SK-N-MC (cell line): Measurements from ENCODE around the gene GLA.

ENCODE experiments used
- DNase-seq: peaks from one replicate; pipeline ENCODE4 v3.0.0-alpha.2; 2011; ENCODE audit warnings: low read depth, low spot score
- H3K27ac ChIP-seq: fragments of 200-600 bp; sonication (generic); 2 replicates; pipeline ENCODE4 v1.5.1; 2016; ENCODE audit warnings: mixed run types
- H3K36me3 ChIP-seq: fragments of 200-600 bp; sonication (generic); 2 replicates; pipeline ENCODE4 v1.6.1; 2017; ENCODE audit warnings: antibody characterized with exemption, low read length, mixed read lengths; ENCODE audit not compliant: insufficient read depth
- H3K4me3 ChIP-seq: fragments of 200-600 bp; sonication (generic); 2 replicates; pipeline ENCODE4 v1.5.1; 2016
- H3K9ac ChIP-seq: fragments of 200-600 bp; sonication (generic); 2 replicates; pipeline ENCODE4 v1.8.0; 2017; ENCODE audit warnings: mixed run types, mixed read lengths; ENCODE audit not compliant: insufficient read length
- H3K9me3 ChIP-seq: fragments of 200-600 bp; sonication (generic); 2 replicates; pipeline ENCODE4 v1.6.1; 2017; ENCODE audit warnings: low read depth, mild to moderate bottlenecking, antibody characterized with exemption, low read length, moderate library complexity, mixed read lengths
- EZH2 ChIP-seq: fragments of 200-600 bp; sonication (generic); IDR thresholded peaks from one replicate; pipeline ENCODE4 v1.6.1; 2017; ENCODE audit warnings: antibody characterized with exemption
- FOXP2 ChIP-seq: optimal IDR thresholded peaks from 2 replicates; pipeline ENCODE3; 2011; ENCODE audit warnings: mild to moderate bottlenecking, moderate library complexity; ENCODE audit not compliant: insufficient read depth; ENCODE audit errors: extremely low read length, control extremely low read depth
- POLR2AphosphoS5 ChIP-seq: IDR thresholded peaks from 2 replicates; pipeline ENCODE4 v1.6.1; 2012; ENCODE audit warnings: mild to moderate bottlenecking, low read depth, low read length, borderline replicate concordance

GLA gene

DNA sequence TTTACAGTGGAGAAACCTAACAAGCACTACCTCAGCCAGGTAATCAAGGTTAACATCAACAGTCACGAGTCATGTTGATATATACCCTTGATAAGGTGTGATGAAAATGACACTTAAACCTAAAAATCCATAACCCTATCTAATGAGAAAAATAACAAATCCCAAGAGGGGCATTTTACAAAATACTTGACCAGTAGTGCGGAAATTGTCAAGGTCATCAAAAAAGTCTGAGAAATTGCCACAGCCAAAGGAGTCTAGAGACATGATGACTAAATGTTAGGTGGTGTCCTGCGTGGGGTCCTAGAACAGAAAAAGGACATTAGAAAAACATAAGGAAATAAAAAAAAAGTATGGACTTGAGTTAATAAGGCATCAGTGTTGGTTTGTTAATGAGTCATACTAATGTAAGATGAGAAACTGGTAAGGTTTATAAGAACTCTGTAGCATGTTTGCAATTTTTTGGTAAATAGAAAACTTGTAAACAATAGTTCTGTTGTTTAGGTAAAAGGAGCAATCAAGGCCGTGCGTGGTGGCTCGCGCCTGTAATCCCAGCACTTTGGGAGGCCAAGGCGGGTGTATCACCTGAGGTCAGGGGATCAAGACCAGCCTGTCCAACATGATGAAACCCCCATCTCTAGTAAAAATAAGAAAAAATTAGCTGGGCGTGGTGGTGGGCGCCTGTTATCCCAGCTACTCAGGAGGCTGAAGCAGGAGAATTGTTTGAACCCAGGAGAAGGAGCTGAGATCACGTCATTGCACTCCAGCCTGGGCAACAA lies 14.0 kb downstream of the GLA start:
- H3K36me3 ChIP-seq: peaks cover 44% of the 10 kb centered on the region
- peak overlapping the region; percentile 5 for H3K9ac ChIP-seq
- no peak for TF ChIP-seq FOXP2
- TF ChIP-seq EZH2: no peak
- no peak for TF ChIP-seq POLR2AphosphoS5
- no peak for DNase-seq
- H3K9me3 ChIP-seq: no peaks in the 10 kb centered on the region
- no peak overlapping the region for H3K4me3 ChIP-seq
- peak overlapping the region; percentile 42; the same call in 1 of the 2 replicates for H3K27ac ChIP-seq

DNA sequence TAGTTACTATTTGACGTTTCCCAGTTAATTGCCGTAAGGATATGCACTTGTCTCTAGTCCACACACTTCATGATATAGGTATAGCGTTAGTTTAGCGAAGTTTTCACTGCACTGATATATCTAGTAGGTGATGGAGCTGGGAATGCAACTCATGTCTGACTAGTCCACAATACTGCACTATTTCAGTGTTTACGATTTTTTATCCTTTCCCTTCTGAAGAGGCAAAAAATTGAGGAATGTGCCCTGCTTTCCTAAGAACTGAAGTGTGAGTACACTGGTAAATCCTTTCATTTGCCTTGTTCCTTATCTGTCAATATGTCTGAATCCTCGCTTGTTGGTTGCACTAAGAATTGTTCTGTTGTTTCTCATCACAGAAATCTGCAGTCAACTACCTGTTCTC lies 15.9 kb downstream of the GLA start:
- DNase-seq: no peak
- Histone ChIP-seq H3K36me3 (peaks cover 44% of the 10 kb centered on the region), H3K27ac (peak overlapping the region; percentile 88), H3K9ac (peak overlapping the region; percentile 99), H3K9me3 (no peaks in the 10 kb centered on the region), H3K4me3 (peak overlapping the region; percentile 86)
- TF ChIP-seq FOXP2 (no peak), POLR2AphosphoS5 (no peak), EZH2 (no peak)

DNA sequence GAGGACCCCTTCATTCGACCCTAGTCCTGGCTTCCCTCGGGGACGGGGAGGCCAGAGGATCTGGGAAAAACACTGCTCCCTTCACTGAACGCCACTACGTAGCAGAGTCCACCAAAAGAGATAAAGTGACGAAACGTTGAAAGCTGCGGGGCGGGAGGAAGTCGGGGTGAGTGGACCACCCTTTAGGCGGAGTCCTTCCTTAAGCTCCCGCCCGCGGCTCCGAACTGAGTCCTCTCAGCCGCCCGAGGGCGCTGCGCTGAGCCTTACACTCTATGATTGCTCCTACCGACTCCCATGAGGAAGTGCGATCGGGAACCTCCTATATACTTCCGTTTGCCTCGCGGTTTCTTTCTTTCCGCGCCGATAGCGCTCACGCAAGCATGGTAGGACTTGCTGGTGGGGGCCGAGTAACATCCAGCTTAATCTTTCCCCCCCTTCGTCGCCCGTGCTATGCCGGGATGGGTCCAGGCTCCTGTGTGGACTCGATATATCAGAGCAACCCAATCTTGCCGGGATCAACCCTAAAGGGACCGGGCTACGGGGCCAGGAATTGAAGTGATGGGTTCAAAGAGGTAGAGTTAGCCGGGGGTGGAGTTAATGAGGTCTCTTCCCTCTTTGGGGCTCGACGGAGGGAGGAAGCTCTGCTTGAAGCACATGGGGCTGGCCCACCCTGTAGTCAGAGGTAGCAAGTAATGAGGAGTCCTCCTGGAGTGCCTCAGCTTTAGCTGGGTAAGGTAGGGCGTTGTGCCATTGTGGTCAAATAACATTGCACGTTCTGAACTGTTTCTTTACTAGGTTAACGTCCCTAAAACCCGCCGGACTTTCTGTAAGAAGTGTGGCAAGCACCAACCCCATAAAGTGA lies 16.8 kb downstream of the GLA start, which contains the start of gene RPL36A:
TSS of gene RPL36A (plus strand) at position 348 of the 862 bp plus-strand sequence. CDS start at position 381, 33 bp downstream.
- Histone ChIP-seq H3K9me3 (no peaks in the 10 kb centered on the region), H3K4me3 (peak within 1 kb of the TSS; percentile 86), H3K36me3 (peaks cover 39% of the 10 kb centered on the region), H3K27ac (peak within 1 kb of the TSS; percentile 88), H3K9ac (peak within 1 kb of the TSS; percentile 99)
- TF ChIP-seq FOXP2 (no peak), POLR2AphosphoS5 (peak; percentile 96), EZH2 (no peak)
- DNase-seq: peak; percentile 83

DNA sequence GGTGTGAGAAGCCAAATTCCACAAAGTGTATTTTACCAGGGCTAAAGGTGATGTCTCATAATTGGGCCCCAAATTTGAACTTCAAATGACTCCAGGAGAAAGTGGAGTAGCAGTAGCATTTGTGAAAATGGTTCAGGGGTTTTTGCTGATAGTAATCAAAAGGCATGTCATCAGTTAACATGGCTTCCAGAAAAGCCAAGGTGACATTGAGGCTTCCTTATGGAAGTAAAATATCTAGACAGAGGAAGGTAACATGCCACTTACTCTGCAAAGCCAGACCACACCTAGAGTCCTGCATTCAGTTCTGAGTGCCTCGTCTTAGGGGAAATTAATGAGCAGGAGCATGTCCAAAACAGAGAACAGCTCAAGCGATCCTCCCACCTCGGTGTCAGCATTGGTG lies 19.1 kb downstream of the GLA start:
- TF ChIP-seq POLR2AphosphoS5 (no peak), FOXP2 (no peak), EZH2 (no peak)
- no peak for DNase-seq
- H3K27ac ChIP-seq: no peak overlapping the region
- no peaks in the 10 kb centered on the region for H3K9me3 ChIP-seq
- no peak overlapping the region for H3K4me3 ChIP-seq
- H3K9ac ChIP-seq: no peak overlapping the region
- peaks cover 24% of the 10 kb centered on the region for H3K36me3 ChIP-seq

DNA sequence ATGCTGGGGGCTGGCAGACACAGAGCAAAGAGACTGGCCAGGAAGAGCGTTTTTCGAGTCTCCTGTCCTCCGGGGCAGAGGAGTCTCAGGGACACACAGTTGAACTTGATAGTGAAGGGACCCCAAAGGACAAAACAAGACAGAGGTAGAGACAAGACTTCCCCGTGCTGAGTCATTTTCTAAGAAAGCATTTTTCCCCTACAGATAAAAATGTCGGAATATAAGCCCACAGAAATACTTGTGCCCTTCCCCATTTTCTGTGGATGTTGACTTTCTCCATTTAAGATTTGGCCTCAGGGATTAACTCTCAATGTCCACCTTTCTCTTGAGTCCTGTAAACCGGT lies 21.2 kb downstream of the GLA start:
- Histone ChIP-seq H3K9ac (no peak overlapping the region), H3K4me3 (no peak overlapping the region), H3K36me3 (peaks cover 3% of the 10 kb centered on the region), H3K27ac (no peak overlapping the region), H3K9me3 (no peaks in the 10 kb centered on the region)
- DNase-seq: no peak
- no peak for TF ChIP-seq EZH2
- no peak for TF ChIP-seq POLR2AphosphoS5
- no peak for TF ChIP-seq FOXP2

DNA sequence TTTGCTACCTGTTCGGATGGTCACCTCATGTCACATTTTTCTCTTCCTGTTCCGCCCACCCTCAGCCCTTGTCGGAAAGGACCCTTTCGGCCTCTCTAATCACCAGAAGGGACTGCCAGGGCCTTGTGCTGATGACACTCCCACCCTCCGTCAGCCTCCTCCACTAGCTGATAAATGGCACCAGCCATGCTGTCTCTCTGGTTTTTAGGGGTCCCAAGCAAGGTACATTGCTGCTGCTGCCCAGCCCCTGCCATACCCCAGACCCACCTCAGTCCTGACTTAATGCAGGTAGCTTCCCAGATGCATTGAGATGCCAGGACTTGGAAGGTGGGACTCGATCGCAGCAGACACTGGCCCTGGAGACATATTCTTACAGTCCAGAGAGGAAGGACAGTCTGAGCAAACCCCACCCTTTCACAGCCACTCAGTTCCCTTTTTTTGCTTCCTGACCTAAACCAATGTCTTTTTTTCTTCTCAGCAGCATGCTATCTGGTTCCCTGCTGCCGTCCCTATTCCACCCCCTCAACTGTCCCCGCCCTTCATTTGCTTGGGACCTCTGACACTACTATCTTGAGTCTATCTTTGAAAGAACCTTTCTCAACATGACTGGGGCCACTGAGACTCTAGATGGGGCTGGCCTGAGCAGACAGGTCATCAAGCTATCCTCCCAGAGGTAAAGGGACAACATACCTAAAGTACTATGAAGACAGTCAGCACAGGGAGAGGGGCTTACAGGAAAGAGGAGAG lies 21.8 kb downstream of the GLA start, which contains the start of gene BTK:
TSS of gene BTK (minus strand) at position 397 of the 747 bp plus-strand sequence. CDS start 10,907 bp downstream, outside the sequence.
- no peak within 1 kb of the TSS for H3K9ac ChIP-seq
- H3K4me3 ChIP-seq: no peak within 1 kb of the TSS
- no peaks in the 10 kb centered on the region for H3K9me3 ChIP-seq
- no peak for DNase-seq
- TF ChIP-seq EZH2: no peak
- no peak for TF ChIP-seq FOXP2
- no peak for TF ChIP-seq POLR2AphosphoS5
- no peaks in the 10 kb centered on the region for H3K36me3 ChIP-seq
- H3K27ac ChIP-seq: no peak within 1 kb of the TSS

DNA sequence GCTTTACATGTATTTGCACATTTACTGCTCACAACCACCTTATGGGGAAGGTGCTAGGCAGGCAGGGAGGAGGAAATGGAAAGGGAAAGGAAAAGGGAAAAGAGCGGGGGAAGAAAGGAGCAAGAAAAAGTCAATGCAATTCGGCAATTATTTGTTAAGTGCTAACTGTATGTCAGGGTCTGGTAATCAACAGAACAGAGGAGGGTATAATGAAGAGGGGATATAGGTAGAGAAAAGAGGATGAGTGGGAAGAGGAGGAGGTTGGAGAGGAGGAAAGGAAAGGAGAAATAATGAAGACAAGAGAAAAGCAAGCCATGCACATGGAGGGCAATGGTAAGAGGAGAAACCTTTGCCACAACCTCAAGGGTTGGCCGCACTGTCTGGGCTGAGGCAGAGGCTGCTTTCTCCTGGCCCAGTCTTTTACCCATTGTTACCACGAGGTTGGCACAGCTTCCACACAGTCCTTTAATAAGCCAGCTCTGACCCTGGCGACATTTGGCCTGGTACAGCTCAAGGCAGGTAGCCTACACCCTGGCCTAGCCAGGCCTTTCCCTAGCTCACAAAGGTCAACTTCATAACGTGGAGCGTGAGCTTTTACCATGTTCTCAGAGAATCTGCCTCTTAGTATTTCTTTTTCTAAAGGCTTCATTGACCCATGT lies 22.6 kb downstream of the GLA start:
- Histone ChIP-seq H3K27ac (no peak overlapping the region), H3K4me3 (no peak overlapping the region), H3K9ac (no peak overlapping the region), H3K9me3 (no peaks in the 10 kb centered on the region), H3K36me3 (no peaks in the 10 kb centered on the region)
- TF ChIP-seq POLR2AphosphoS5: no peak
- TF ChIP-seq FOXP2: no peak
- no peak for TF ChIP-seq EZH2
- DNase-seq: no peak
